IPS-NIHi7 (cell line): ENCODE results near the gene C1GALT1C1.

Experiments used
- DNase-seq: peaks from one replicate; pipeline ENCODE4 v3.0.0; 2012; ENCODE audit warnings: mixed read lengths; ENCODE audit errors: extremely low spot score

The C1GALT1C1 gene

GRCh38 chrX:120585702-120586101 lies 44.2 kb downstream of the C1GALT1C1 start:
- DNase-seq: no peak
